OCI-LY3 (cell line): ENCODE data around the gene LMNTD1.
"Not testable (repeated sequence)": the region's sequence is repeated elsewhere in the genome, so short reads cannot be mapped to it uniquely, and the experiment has no call there.

ENCODE experiments used
- H2AFZ ChIP-seq: fragments of 200-600, 300-600 bp; shearing (Covaris generic); 2 replicates; pipeline ENCODE4 v1.6.0; 2014; ENCODE audit warnings: antibody characterized with exemption, low read depth, low read length
- H3K27ac ChIP-seq: fragments of 200-600, 300-600 bp; sonication (generic); 2 replicates; pipeline ENCODE4 v1.5.1; 2014; ENCODE audit warnings: mild to moderate bottlenecking, low read length, moderate library complexity, mixed read lengths
- H3K27me3 ChIP-seq: fragments of 200-600, 300-600 bp; sonication (generic); 2 replicates; pipeline ENCODE4 v1.6.1; 2014; ENCODE audit warnings: low read depth, low read length, mixed read lengths
- H3K36me3 ChIP-seq: fragments of 200-600, 300-600 bp; sonication (generic); replicated peaks from 2 replicates; pipeline ENCODE3; 2014; ENCODE audit warnings: low read depth, low read length, mixed read lengths
- H3K4me1 ChIP-seq: fragments of 300-600, 200-600 bp; sonication (generic); 2 replicates; pipeline ENCODE4 v1.6.1; 2014; ENCODE audit warnings: low read length, mixed read lengths
- H3K4me2 ChIP-seq: fragments of 200-600, 300-600 bp; sonication (generic); 2 replicates; pipeline ENCODE4 v1.6.1; 2014; ENCODE audit warnings: low read length, mixed read lengths
- H3K4me3 ChIP-seq: fragments of 300-600, 200-600 bp; sonication (generic); 2 replicates; pipeline ENCODE4 v1.5.1; 2014; ENCODE audit warnings: antibody characterized with exemption, mild to moderate bottlenecking, low read length, moderate library complexity
- H3K79me2 ChIP-seq: fragments of 300-600, 200-600 bp; shearing (Covaris generic); 2 replicates; pipeline ENCODE4 v1.6.1; 2014; ENCODE audit warnings: mild to moderate bottlenecking, low read length, mixed read lengths
- H3K9ac ChIP-seq: fragments of 300-600, 200-600 bp; shearing (Covaris generic); 2 replicates; pipeline ENCODE4 v1.6.0; 2014; ENCODE audit warnings: mild to moderate bottlenecking, low read length, moderate library complexity
- H3K9me3 ChIP-seq: fragments of 200-600, 300-600 bp; shearing (Covaris generic); 2 replicates; pipeline ENCODE4 v1.6.1; 2014; ENCODE audit warnings: low read length, mixed read lengths; ENCODE audit not compliant: insufficient read depth
- H4K20me1 ChIP-seq: fragments of 200-600, 300-600 bp; sonication (generic); 2 replicates; pipeline ENCODE4 v1.6.1; 2016; ENCODE audit warnings: low read length, mixed read lengths; ENCODE audit not compliant: insufficient read depth
- EZH2phosphoT487 ChIP-seq: fragments of 200-600 bp; shearing (Covaris generic); IDR thresholded peaks from 2 replicates; pipeline ENCODE4 v1.6.1; 2018; ENCODE audit warnings: antibody characterized with exemption, mixed run types, low read depth
- TF ChIP-seq, protein P1 (sequence below): fragments of 200-600, 300-600 bp; sonication (generic); IDR thresholded peaks from 2 replicates; pipeline ENCODE4 v1.5.1; 2014; ENCODE audit warnings: antibody characterized with exemption, low read length, low read depth

Gene LMNTD1

DNA sequence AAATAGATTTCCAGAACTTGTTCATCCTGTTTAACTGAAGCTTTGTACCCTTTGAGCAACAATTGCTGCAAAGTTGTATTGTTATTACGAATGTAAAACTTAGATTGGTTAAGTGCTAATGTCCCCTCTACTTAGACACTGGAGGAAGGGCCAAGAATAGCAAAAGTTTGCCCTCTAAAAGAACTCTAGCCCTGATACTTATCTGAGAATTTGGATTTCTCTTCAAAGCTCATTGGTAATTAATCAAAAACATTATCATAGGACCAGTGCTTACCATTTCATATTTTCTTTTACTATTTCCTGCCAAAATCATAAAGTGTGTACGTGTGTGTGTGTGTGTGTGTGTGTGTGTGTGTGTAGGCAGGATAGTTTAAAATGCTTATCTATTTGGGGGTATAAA, 58.2 kb downstream of the LMNTD1 start:
- 0 out of 2 replicates have a peak, but pooled peaks cover 4% of the 10 kb centered on the region for H3K9me3 ChIP-seq
- no peaks in the 10 kb centered on the region for H3K79me2 ChIP-seq
- no peak overlapping the region for H3K27ac ChIP-seq
- no peak overlapping the region for H3K4me2 ChIP-seq
- H4K20me1 ChIP-seq = no peaks in the 10 kb centered on the region
- H3K4me1 ChIP-seq = no peaks in the 10 kb centered on the region
- no peaks in the 10 kb centered on the region for H3K27me3 ChIP-seq
- no peaks in the 10 kb centered on the region for H3K36me3 ChIP-seq
- no peak overlapping the region for H2AFZ ChIP-seq
- TF ChIP-seq, protein P1, sequence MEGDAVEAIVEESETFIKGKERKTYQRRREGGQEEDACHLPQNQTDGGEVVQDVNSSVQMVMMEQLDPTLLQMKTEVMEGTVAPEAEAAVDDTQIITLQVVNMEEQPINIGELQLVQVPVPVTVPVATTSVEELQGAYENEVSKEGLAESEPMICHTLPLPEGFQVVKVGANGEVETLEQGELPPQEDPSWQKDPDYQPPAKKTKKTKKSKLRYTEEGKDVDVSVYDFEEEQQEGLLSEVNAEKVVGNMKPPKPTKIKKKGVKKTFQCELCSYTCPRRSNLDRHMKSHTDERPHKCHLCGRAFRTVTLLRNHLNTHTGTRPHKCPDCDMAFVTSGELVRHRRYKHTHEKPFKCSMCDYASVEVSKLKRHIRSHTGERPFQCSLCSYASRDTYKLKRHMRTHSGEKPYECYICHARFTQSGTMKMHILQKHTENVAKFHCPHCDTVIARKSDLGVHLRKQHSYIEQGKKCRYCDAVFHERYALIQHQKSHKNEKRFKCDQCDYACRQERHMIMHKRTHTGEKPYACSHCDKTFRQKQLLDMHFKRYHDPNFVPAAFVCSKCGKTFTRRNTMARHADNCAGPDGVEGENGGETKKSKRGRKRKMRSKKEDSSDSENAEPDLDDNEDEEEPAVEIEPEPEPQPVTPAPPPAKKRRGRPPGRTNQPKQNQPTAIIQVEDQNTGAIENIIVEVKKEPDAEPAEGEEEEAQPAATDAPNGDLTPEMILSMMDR = no peak
- TF ChIP-seq EZH2phosphoT487 = no peak
- H3K9ac ChIP-seq = no peak overlapping the region
- H3K4me3 ChIP-seq = no peak overlapping the region

- TF ChIP-seq EZH2phosphoT487 = no peak
- TF ChIP-seq, protein P1 = no peak
- Histone ChIP-seq H3K9me3 (0 out of 2 replicates have a peak, but pooled peaks cover 4% of the 10 kb centered on the region), H3K36me3 (no peaks in the 10 kb centered on the region), H3K27me3 (no peaks in the 10 kb centered on the region), H3K4me3 (no peak overlapping the region), H3K79me2 (no peaks in the 10 kb centered on the region), H4K20me1 (no peaks in the 10 kb centered on the region), H3K4me2 (no peak overlapping the region), H3K9ac (no peak overlapping the region), H3K4me1 (no peaks in the 10 kb centered on the region), H3K27ac (no peak overlapping the region), H2AFZ (no peak overlapping the region)
These were observed 59.4 kb downstream of the LMNTD1 start for GRCh38 chr12:25493682-25494081.

GRCh38 chr12:25491396-25492325, 61.4 kb downstream of the LMNTD1 start:
- H3K36me3 ChIP-seq = no peaks in the 10 kb centered on the region
- H3K4me3 ChIP-seq = no peak overlapping the region
- H3K9ac ChIP-seq = no peak overlapping the region
- H3K9me3 ChIP-seq = no peaks in the 10 kb centered on the region
- no peak overlapping the region for H3K4me2 ChIP-seq
- no peak overlapping the region for H2AFZ ChIP-seq
- TF ChIP-seq EZH2phosphoT487 = no peak
- TF ChIP-seq, protein P1 = no peak
- no peaks in the 10 kb centered on the region for H3K79me2 ChIP-seq
- H3K27ac ChIP-seq = no peak overlapping the region
- no peaks in the 10 kb centered on the region for H4K20me1 ChIP-seq
- H3K4me1 ChIP-seq = no peaks in the 10 kb centered on the region
- H3K27me3 ChIP-seq = no peaks in the 10 kb centered on the region

DNA sequence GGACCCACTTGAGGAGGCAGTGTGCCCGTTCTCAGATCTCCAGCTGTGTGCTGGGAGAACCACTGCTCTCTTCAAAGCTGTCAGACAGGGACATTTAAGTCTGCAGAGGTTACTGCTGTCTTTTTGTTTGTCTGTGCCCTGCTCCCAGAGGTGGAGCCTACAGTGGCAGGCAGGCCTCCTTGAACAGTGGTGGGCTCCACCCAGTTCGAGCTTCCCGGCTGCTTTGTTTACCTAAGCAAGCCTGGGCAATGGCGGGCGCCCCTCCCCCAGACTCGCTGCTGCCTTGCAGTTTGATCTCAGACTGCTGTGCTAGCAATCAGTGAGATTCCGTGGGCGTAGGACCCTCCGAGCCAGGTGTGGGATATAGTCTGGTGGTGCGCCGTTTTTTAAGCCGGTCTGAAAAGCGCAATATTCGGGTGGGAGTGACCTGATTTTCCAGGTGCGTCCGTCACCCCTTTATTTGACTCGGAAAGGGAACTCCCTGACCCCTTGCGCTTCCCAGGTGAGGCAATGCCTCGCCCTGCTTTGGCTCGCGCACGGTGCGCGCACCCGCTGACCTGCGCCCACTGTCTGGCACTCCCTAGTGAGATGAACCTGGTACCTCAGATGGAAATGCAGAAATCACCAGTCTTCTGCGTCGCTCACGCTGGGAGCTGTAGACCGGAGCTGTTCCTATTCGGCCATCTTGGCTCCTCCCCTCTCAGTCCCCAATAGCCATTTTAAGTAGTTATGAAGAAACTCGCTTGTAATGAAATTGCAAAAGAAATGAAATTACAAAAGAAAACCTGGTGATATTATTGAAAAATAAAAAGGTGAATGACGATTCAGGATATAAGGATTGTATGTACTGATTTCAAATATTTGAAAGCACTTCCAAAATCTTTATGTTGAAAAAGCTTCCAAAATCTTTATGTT, 63.9 kb downstream of the LMNTD1 start:
- H3K27me3 ChIP-seq, H3K36me3 ChIP-seq, H3K4me2 ChIP-seq, H3K79me2 ChIP-seq, H4K20me1 ChIP-seq, H3K4me1 ChIP-seq, H3K27ac ChIP-seq, H3K4me3 ChIP-seq, H3K9ac ChIP-seq, H2AFZ ChIP-seq, H3K9me3 ChIP-seq: not testable (repeated sequence)
